MM.1S (cell line): ENCODE data around the gene MACROD2.

Source experiments
- CTCF ChIP-seq: fragments of 300-600 bp; sonication (generic); IDR thresholded peaks from 2 replicates; pipeline ENCODE4 v1.5.1; 2016; ENCODE audit warnings: antibody characterized with exemption, low read length, mixed read lengths
- EZH2 ChIP-seq: fragments of 300-600 bp; sonication (generic); optimal IDR thresholded peaks from 2 replicates; pipeline ENCODE3; 2017; ENCODE audit warnings: low read depth, mild to moderate bottlenecking, antibody characterized with exemption, low read length, mixed read lengths
- EZH2phosphoT487 ChIP-seq: fragments of 300-600 bp; sonication (generic); IDR thresholded peaks from 2 replicates; pipeline ENCODE4 v1.6.1; 2018; ENCODE audit warnings: antibody characterized with exemption, low read length

GRCh38 chr20:14691994-14692393 lies 696.7 kb downstream of the MACROD2 start:
- no peak for TF ChIP-seq CTCF
- TF ChIP-seq EZH2: no peak
- no peak for TF ChIP-seq EZH2phosphoT487
